GM12801 (cell line): ENCODE measurements around the gene ITGA5.

ENCODE experiments used
- TF ChIP-seq, protein P1 (sequence below): IDR thresholded peaks from one replicate; pipeline ENCODE4 v1.5.1; 2011; ENCODE audit warnings: control low read depth; ENCODE audit not compliant: insufficient read length; ENCODE audit errors: extremely low read depth

The ITGA5 gene

DNA sequence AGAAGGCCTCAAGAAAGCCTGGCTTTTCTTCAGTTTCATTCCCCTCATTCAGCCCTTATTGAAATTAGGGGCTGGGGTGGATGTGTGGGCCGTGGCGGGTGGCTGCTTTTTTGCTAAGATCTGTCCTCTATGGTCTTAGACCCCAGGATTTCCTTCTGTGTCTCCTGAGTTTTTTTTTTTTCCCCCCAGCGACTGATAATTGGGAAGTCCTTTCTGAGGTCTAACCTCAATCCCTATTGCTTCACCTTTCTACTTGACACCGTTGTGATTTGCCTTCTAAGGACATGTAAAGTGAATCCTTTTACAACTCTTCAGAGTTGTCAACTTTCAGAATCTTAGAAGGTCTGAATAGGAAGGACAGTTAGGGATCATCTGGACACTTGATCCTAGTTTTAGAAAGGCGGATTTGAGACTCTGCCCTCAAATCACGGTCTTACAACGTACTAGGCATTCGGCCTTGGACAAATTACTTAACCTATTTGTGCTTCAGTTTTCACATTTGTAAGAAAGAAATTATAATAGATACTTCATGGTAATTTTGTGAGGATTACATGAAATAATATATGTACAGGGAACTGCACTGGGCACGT, 59.2 kb downstream of the ITGA5 start:
- TF ChIP-seq, protein P1, sequence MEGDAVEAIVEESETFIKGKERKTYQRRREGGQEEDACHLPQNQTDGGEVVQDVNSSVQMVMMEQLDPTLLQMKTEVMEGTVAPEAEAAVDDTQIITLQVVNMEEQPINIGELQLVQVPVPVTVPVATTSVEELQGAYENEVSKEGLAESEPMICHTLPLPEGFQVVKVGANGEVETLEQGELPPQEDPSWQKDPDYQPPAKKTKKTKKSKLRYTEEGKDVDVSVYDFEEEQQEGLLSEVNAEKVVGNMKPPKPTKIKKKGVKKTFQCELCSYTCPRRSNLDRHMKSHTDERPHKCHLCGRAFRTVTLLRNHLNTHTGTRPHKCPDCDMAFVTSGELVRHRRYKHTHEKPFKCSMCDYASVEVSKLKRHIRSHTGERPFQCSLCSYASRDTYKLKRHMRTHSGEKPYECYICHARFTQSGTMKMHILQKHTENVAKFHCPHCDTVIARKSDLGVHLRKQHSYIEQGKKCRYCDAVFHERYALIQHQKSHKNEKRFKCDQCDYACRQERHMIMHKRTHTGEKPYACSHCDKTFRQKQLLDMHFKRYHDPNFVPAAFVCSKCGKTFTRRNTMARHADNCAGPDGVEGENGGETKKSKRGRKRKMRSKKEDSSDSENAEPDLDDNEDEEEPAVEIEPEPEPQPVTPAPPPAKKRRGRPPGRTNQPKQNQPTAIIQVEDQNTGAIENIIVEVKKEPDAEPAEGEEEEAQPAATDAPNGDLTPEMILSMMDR: no peak

DNA sequence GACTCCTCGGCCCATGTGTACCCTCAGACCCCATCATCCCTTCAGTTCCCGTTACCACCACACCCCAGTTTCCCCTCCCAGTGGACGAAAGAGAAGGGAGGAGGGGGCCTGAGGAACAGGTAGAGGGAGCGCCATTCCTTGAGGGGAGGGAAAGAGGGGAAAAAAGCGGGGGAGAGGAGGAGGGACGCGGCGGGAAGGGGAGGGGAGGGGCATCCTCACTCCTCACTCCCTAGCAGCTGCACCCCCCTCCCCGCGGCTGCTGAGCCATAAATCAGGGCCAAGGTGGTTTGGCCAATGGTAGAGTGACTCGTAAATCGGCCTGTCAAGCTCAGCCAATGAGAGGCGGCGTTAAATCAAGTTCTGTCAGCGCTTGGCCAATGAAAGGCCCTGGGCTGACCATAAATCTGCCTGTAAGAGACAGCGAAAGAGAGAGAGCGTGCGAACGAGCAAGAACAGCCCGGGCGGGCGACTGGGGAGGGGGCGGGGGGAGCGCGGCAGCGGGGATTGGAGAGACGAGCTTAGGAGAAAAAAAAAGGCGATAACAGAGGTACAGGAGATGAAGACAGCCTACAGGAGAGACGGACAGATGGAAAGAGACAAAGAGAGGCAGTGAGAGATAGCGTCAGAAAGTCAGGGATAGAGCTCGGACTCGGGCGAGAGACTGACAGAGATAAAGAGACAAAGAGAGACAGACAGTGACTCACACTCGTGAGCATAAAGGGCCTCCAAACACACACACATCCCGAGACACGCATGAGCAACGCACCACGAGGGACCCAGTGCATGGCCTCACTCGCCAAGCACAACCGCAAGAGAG, 59.9 kb downstream of the ITGA5 start:
- TF ChIP-seq, protein P1: no peak

DNA sequence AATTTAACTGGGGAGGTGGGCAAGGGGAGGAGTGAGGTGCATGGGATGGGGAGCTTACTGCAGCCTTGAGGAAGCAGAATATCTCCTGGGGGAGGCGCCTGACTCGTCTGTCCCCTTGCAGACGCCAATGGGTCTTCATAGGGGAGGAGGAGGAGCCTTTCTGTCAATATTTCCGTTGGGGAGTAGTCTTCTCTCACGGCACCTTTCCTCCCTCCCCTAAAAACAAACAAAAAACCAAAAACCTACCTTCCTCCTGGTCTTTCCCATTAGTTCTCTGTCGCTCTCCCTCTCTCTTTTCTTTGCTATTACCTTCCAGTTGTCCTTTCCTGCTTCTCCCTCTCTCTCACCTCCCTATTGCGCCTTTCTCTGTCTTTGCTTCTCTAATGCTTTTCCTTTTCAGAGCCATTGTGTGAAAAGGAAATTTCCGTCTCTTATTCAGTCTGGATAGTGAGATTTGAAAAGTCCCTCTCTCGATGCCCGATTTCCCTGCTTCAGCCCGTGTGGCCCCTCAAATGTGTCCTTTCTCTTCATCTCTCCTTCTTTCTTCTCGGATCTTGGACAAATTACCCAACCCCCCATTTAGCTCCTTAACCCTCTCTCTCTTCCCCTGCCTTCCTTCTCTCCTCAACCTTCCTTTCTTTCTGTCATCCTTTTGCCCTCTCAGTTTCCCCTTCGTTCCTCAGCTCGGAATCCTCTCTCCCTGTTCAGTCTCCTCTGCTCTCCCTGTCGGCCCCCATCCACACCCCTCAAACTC, 60.7 kb downstream of the ITGA5 start:
- TF ChIP-seq, protein P1: no peak

DNA sequence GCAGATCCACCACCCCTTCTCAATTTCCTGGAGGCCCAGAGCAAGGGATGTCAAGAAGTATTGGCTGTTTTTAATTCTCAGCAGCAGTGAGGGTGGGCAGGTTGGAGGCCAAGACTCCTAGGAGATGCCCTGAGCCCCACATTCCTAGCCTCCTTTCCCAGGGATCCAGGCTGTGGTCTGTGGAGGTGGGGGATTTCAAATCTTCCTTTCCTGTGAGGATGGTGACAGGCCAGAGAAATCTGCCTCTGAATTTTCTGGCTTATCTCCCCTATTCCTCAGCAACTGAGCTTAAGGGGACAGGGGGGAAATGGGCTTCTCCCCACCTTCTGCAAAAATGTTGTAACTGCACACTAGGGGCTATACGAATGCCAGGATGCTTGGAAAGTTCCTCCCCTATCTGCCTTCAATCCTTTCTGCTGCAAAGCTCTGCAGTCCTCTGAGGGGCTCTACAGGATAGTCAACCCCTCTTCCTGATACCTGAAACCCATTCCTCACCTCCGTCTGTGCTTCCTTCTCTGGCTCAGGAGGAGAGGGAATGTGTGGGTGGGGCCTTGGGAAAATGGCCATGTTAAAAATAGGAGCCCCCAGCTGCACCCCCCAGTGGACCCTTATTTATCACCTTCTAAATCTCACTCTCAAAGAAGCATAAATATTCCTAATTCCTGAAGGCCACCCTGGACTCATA, 61.4 kb downstream of the ITGA5 start:
- TF ChIP-seq, protein P1: no peak

DNA sequence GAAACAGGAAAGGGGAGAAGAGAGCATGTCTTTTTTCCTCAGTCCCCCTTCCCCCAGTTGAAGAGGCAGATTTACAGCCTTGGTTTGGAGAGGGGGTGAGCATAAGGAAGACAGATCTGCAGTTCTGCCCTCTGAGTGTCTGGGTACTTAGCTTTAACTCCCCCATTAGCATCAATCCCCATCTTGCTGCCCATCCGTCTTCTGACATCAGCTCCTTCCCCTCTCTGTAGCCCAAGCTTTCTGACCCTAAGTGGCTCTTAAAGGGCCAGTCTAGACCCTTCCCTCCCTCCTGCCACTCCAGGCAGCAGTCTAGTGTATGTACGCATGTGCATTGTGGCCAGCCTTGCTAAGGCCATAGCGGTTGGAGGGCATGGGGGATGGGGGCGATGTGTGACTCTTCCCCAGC, 62.1 kb downstream of the ITGA5 start:
- TF ChIP-seq, protein P1: no peak

DNA sequence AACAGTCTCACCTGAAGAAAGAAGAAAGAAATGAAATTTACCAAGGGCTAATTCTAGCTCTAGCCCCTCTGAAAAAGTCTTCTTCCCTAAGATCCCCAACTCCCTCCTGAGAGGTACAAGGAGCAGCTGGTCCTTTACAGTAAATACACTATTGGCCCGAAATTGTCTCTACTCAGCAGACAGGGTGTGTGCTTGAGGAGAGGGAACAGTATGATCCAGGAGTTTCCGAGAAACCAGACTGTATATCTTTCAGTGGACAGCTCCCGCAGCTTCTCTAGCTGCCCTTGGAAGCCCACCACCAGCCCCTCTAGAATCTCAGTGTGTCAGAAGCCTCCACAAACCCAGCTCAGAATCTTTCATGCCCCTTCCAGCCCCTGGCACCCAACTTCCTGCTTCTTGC, 62.8 kb downstream of the ITGA5 start:
- TF ChIP-seq, protein P1: no peak
